ENCODE measurements around the gene CDK5RAP1. TPM values are rescaled to one million over a fixed set of nuclear protein-coding genes. Genes with fewer than 3 reads are reported as not detected.

Gene CDK5RAP1
- total RNA-seq, 2 experiments from 2014 or later, result 32.1 to 49.4 TPM

DNA sequence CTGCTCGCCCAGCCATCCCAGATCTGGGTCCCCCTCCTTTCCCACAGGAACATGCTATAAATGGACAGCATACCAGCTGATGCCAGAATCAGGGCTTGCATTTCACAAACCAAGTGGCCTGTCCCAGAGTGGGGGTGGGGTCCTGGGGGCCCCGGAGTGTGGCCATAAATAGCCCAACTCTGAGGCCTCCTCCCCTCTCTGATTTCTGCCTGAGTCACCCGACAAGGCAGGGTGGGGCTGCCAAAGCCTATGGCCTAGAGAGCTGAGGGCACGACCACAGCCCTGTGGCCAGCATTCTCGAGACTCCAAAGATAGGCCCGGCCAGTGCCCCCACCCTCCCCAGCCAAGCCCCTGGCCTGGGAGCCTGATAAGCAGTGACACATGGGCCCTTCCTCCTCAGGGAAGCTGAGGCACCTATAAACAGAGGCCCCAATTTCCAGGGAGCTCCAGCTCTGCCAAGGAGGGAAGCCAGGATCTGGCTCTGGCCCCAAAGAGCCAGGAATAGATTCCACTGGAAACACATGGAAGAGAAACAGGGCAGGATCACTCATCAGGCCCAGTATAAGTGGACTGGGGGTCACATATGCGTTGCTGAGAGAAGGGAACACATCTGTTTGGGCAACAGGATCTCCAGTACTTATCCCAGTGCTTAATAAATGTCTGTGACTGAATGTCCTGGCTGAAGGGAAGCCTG, 22.0 kb upstream of the CDK5RAP1 start:
- Histone ChIP-seq H4K20me1 (ENCODE audit: insufficient read depth, low read length) (no peaks in the 10 kb centered on the region), H3K79me2 (ENCODE audit: insufficient read depth, low read depth, low read length) (no peaks in the 10 kb centered on the region), H2AFZ (ENCODE audit: low read length) (no peak overlapping the region), H3K4me3 (ENCODE audit: low read depth, low read length, poor library complexity, severe bottlenecking) (no peak overlapping the region), H3K36me3 (ENCODE audit: insufficient read depth, low read length) (peaks cover 39% of the 10 kb centered on the region), H3K4me1 (ENCODE audit: insufficient read depth, low read length, poor library complexity, severe bottlenecking) (no peaks in the 10 kb centered on the region), H3K4me2 (ENCODE audit: low read length) (no peak overlapping the region), H3K9me2 (ENCODE audit: insufficient read depth, low read length) (no peaks in the 10 kb centered on the region), H3K9me3 (ENCODE audit: low read length) (no peaks in the 10 kb centered on the region), H3K27ac (ENCODE audit: low read depth, low read length, poor library complexity, severe bottlenecking) (no peak overlapping the region)
- no TSS peak for BruUV-seq (replicated peaks)
- TF ChIP-seq, protein P1, sequence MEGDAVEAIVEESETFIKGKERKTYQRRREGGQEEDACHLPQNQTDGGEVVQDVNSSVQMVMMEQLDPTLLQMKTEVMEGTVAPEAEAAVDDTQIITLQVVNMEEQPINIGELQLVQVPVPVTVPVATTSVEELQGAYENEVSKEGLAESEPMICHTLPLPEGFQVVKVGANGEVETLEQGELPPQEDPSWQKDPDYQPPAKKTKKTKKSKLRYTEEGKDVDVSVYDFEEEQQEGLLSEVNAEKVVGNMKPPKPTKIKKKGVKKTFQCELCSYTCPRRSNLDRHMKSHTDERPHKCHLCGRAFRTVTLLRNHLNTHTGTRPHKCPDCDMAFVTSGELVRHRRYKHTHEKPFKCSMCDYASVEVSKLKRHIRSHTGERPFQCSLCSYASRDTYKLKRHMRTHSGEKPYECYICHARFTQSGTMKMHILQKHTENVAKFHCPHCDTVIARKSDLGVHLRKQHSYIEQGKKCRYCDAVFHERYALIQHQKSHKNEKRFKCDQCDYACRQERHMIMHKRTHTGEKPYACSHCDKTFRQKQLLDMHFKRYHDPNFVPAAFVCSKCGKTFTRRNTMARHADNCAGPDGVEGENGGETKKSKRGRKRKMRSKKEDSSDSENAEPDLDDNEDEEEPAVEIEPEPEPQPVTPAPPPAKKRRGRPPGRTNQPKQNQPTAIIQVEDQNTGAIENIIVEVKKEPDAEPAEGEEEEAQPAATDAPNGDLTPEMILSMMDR (conservative IDR thresholded peaks at IDR 0.05; ENCODE audit: low read length), result no peak
- TF ChIP-seq EZH2phosphoT487 (IDR thresholded peaks at IDR 0.05; ENCODE audit: borderline replicate concordance, low read depth, low read length), result no peak
- ChIA-PET POLR2A (interaction anchor here (1.9 kb wide), 1 partner anchor 18 kb away, joined by 4 read pairs; no protein-coding TSS in a partner anchor), CTCF (ENCODE audit: unreplicated experiment) (no interaction called here)
- no peak for DNase-seq (ENCODE audit: low spot score)
- intact Hi-C loops (cut with micrococcal nuclease; ENCODE audit: unreplicated experiment), result no loop called here

DNA sequence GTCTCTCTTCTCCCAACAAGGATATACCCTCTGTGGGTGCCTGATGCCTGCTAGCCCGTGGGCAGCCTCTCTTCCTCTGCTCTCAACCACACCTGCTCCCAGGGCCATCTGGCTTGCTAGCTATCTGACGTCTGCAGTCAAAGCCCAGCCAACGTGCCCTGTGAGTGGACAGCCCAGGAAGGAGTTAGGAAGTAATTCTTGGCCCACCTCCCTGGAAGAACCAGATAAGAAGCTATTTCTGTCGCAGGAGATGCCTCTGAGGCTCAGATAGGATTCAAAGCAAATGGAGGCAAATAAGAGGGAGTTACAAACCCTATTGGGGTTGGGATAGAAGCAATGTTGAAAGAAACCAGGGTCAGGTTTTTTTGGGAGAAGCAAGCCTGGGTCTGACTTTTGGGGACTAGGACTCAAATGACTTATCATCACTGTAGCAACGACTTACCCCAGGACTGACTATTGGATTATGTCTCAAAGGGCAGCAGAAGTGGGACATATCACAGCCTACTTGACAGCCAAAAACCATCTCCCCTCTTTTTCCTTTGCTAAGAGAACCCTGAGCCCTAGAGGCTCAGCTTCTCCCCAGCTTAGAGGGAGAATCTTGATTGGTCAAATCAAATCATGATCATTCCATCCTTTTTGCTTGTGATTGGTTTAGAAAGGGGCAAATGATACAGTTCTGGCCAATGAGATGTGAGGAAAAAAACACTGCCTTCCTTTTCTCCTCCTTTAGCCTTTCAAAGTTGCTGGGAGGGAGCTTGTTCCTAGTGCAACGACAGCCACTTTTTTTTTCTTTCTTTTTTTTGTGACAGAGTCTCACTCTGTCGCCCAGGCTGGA, 18.0 kb upstream of the CDK5RAP1 start:
- Histone ChIP-seq H4K20me1 (ENCODE audit: insufficient read depth, low read length) (no peaks in the 10 kb centered on the region), H2AFZ (ENCODE audit: low read length) (no peak overlapping the region), H3K79me2 (ENCODE audit: insufficient read depth, low read depth, low read length) (no peaks in the 10 kb centered on the region), H3K27ac (ENCODE audit: low read depth, low read length, poor library complexity, severe bottlenecking) (no peak overlapping the region), H3K36me3 (ENCODE audit: insufficient read depth, low read length) (peaks cover 48% of the 10 kb centered on the region), H3K4me3 (ENCODE audit: low read depth, low read length, poor library complexity, severe bottlenecking) (no peak overlapping the region), H3K9me3 (ENCODE audit: low read length) (no peaks in the 10 kb centered on the region), H3K9me2 (ENCODE audit: insufficient read depth, low read length) (no peaks in the 10 kb centered on the region), H3K4me2 (ENCODE audit: low read length) (no peak overlapping the region), H3K4me1 (ENCODE audit: insufficient read depth, low read length, poor library complexity, severe bottlenecking) (peaks cover 7% of the 10 kb centered on the region)
- intact Hi-C loops (cut with micrococcal nuclease; ENCODE audit: unreplicated experiment), result no loop called here
- no peak for DNase-seq (ENCODE audit: low spot score)
- CTCF ChIA-PET (ENCODE audit: unreplicated experiment), result no interaction called here
- TF ChIP-seq, protein P1 (conservative IDR thresholded peaks at IDR 0.05; ENCODE audit: low read length), result no peak
- TF ChIP-seq EZH2phosphoT487 (IDR thresholded peaks at IDR 0.05; ENCODE audit: borderline replicate concordance, low read depth, low read length), result no peak
- BruUV-seq (replicated peaks), result no TSS peak
- POLR2A ChIA-PET, result no interaction called here

DNA sequence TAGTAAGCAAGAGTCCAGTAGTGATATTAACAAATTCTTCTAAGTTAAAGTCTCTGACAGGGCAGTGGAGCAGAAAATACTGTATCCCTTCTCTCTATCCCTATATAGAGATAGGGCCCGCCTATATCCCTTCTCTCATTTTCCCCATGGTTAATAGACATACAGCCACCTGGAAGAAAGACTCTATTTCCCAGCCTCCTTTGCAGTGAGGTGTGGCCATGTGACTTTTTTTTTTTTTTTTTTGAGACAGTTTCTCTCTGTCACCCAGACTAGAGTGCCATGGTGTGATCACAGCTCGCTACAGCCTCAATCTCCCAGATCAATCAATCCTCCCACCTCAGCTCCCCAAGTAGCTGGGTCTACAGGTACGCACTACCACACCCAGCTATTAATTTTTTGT, 16.7 kb upstream of the CDK5RAP1 start:
- Histone ChIP-seq H3K4me3 (ENCODE audit: low read depth, low read length, poor library complexity, severe bottlenecking) (no peak overlapping the region), H3K79me2 (ENCODE audit: insufficient read depth, low read depth, low read length) (no peaks in the 10 kb centered on the region), H3K9me3 (ENCODE audit: low read length) (no peaks in the 10 kb centered on the region), H3K4me2 (ENCODE audit: low read length) (no peak overlapping the region), H3K36me3 (ENCODE audit: insufficient read depth, low read length) (peaks cover 50% of the 10 kb centered on the region), H3K4me1 (ENCODE audit: insufficient read depth, low read length, poor library complexity, severe bottlenecking) (peaks cover 7% of the 10 kb centered on the region), H2AFZ (ENCODE audit: low read length) (no peak overlapping the region), H3K27ac (ENCODE audit: low read depth, low read length, poor library complexity, severe bottlenecking) (no peak overlapping the region), H3K9me2 (ENCODE audit: insufficient read depth, low read length) (no peaks in the 10 kb centered on the region), H4K20me1 (ENCODE audit: insufficient read depth, low read length) (no peaks in the 10 kb centered on the region)
- no peak for TF ChIP-seq EZH2phosphoT487 (IDR thresholded peaks at IDR 0.05; ENCODE audit: borderline replicate concordance, low read depth, low read length)
- TF ChIP-seq, protein P1 (conservative IDR thresholded peaks at IDR 0.05; ENCODE audit: low read length), result no peak
- no peak for DNase-seq (ENCODE audit: low spot score)
- POLR2A ChIA-PET, result no interaction called here
- intact Hi-C loops (cut with micrococcal nuclease; ENCODE audit: unreplicated experiment), result no loop called here
- CTCF ChIA-PET (ENCODE audit: unreplicated experiment), result no interaction called here
- no TSS peak for BruUV-seq (replicated peaks)
